SU-DHL-6 (cell line): ENCODE data around the gene TOLLIP.
"Not testable (repeated sequence)": the region's sequence is repeated elsewhere in the genome, so short reads cannot be mapped to it uniquely, and the experiment has no call there.

ENCODE experiments used
- CTCF ChIP-seq: fragments of 200-600 bp; sonication (generic); IDR thresholded peaks from one replicate; pipeline ENCODE4 v1.5.1; 2017; ENCODE audit warnings: antibody characterized with exemption, mild to moderate bottlenecking, low read length, moderate library complexity; ENCODE audit not compliant: insufficient read depth, poor library complexity, severe bottlenecking
- EZH2phosphoT487 ChIP-seq: fragments of 200-600 bp; sonication (generic), shearing (Covaris generic); conservative IDR thresholded peaks from 2 replicates; pipeline ENCODE4 v1.6.1; 2018; ENCODE audit warnings: mild to moderate bottlenecking, antibody characterized with exemption, low read length, moderate library complexity, mixed read lengths

GRCh38 chr11:1246301-1246700 is 63.1 kb downstream of the TOLLIP start:
- not testable (repeated sequence) for TF ChIP-seq CTCF, EZH2phosphoT487
